Hepatocyte (in vitro differentiated cells): ENCODE data around the gene EBF4. TPM values are rescaled to one million over a fixed set of nuclear protein-coding genes. Genes with fewer than 3 reads are reported as not detected.

ENCODE experiments used
- DNase-seq: peaks from one replicate; pipeline ENCODE4 v3.0.0-alpha.2; 2016; ENCODE audit warnings: low spot score
- H2AFZ ChIP-seq: fragments of 200-600 bp; sonication (generic); 2 replicates; pipeline ENCODE4 v1.6.0; 2016; ENCODE audit warnings: antibody characterized with exemption, mild to moderate bottlenecking
- H3K27ac ChIP-seq: fragments of 200-600 bp; sonication (generic); 2 replicates; pipeline ENCODE4 v1.5.1; 2016; ENCODE audit warnings: mild to moderate bottlenecking
- H3K27me3 ChIP-seq: fragments of 200-600 bp; sonication (generic); 2 replicates; pipeline ENCODE4 v1.6.1; 2016
- H3K36me3 ChIP-seq: fragments of 200-600 bp; sonication (generic); replicated peaks from 2 replicates; pipeline ENCODE4 v1.5.1; 2016; ENCODE audit warnings: low read depth; ENCODE audit not compliant: insufficient read depth
- H3K4me1 ChIP-seq: fragments of 200-600 bp; sonication (generic); 2 replicates; pipeline ENCODE4 v1.5.1; 2016; ENCODE audit warnings: mild to moderate bottlenecking, moderate library complexity; ENCODE audit not compliant: insufficient read depth
- H3K4me2 ChIP-seq: fragments of 200-600 bp; sonication (generic); 2 replicates; pipeline ENCODE4 v1.6.0; 2016
- H3K4me3 ChIP-seq: fragments of 200-600 bp; sonication (generic); 2 replicates; pipeline ENCODE4 v1.5.1; 2016; ENCODE audit warnings: mild to moderate bottlenecking
- H3K79me2 ChIP-seq: fragments of 200-600 bp; sonication (generic); 2 replicates; pipeline ENCODE4 v1.6.0; 2017; ENCODE audit warnings: mild to moderate bottlenecking
- H3K9me2 ChIP-seq: fragments of 200-600 bp; sonication (generic); replicated peaks from 2 replicates; pipeline ENCODE4 v1.6.0; 2017; ENCODE audit warnings: mild to moderate bottlenecking; ENCODE audit not compliant: insufficient read depth
- H3K9me3 ChIP-seq: fragments of 200-600 bp; sonication (generic); 2 replicates; pipeline ENCODE4 v1.5.1; 2016; ENCODE audit warnings: low read depth, mild to moderate bottlenecking
- H4K20me1 ChIP-seq: fragments of 200-600 bp; sonication (generic); 2 replicates; pipeline ENCODE4 v1.6.0; 2016; ENCODE audit warnings: mild to moderate bottlenecking; ENCODE audit not compliant: insufficient read depth, poor library complexity, severe bottlenecking
- CTCF ChIP-seq: fragments of 200-600 bp; sonication (generic); IDR thresholded peaks from 2 replicates; pipeline ENCODE4 v1.5.1; 2016; ENCODE audit warnings: antibody characterized with exemption, mild to moderate bottlenecking; ENCODE audit not compliant: poor library complexity
- EZH2 ChIP-seq: fragments of 200-600 bp; sonication (generic); IDR thresholded peaks from 2 replicates; pipeline ENCODE4 v1.6.1; 2016; ENCODE audit warnings: antibody characterized with exemption, mild to moderate bottlenecking, borderline replicate concordance
- EZH2phosphoT487 ChIP-seq: fragments of 200-600 bp; sonication (generic); IDR thresholded peaks from one replicate; pipeline ENCODE4 v1.6.1; 2018; ENCODE audit warnings: antibody characterized with exemption, mild to moderate bottlenecking, low read depth, moderate library complexity; ENCODE audit not compliant: unreplicated experiment, severe bottlenecking
- WGBS: methylation state at CpG from one replicate; pipeline ENCODE4 v1.1.6; 2016; ENCODE audit warnings: low lambda C conversion rate; ENCODE audit errors: missing lambda C conversion rate; 5-methylcytosine and 5-hydroxymethylcytosine counted together
- microRNA counts: library from miRNA; unstranded; fragments of <30 nt; microRNA quantifications from one replicate; lab custom pipeline; 2017
- microRNA-seq: library from miRNA; unstranded; fragments of <30 nt; microRNA quantifications from one replicate; pipeline ENCODE4, GENCODE V29; 2017
- polyA plus RNA-seq: library from polyadenylated mRNA; unstranded; fragments of >200 nt; fragmentation: Nextera tagmentation; extraction: Ambion mirVana; gene quantifications from 2 replicates; pipeline ENCODE4 v1.2.1, GENCODE V29; 2016
- small RNA-seq: library from RNA; depleted of rRNA; stranded (forward); fragments of <200 nt; gene quantifications from one replicate; pipeline ENCODE3, GENCODE V24; 2014
- total RNA-seq: library from RNA; depleted of rRNA; stranded (reverse); fragments of >200 nt; gene quantifications from 2 replicates; pipeline ENCODE4 v1.2.3, GENCODE V29; 2014

EBF4 gene
- total and polyA plus RNA-seq, 2 experiments from 2014 or later, result 10.7 to 17.9 TPM

GRCh38 chr20:2809690-2810089 is 117.1 kb downstream of the EBF4 start:
- TF ChIP-seq EZH2 (no peak), CTCF (no peak), EZH2phosphoT487 (no peak)
- peaks cover 34% of the 10 kb centered on the region for H3K27me3 ChIP-seq
- H3K36me3 ChIP-seq, result no peaks in the 10 kb centered on the region
- H3K4me2 ChIP-seq, result no peak overlapping the region
- H3K4me3 ChIP-seq, result no peak overlapping the region
- no peak overlapping the region for H2AFZ ChIP-seq
- H3K27ac ChIP-seq, result no peak overlapping the region
- DNase-seq, result no peak
- H3K9me3 ChIP-seq, result no peaks in the 10 kb centered on the region
- WGBS, result 96% methylated on average over 10 of the region's 10 CpGs
- no peaks in the 10 kb centered on the region for H3K4me1 ChIP-seq
- no peaks in the 10 kb centered on the region for H3K79me2 ChIP-seq
- H3K9me2 ChIP-seq, result no peaks in the 10 kb centered on the region
- no peaks in the 10 kb centered on the region for H4K20me1 ChIP-seq

MicroRNA genes within 50 kb of the gene (microRNA counts, 767-probe panel; counts per million panel counts)
- not detected for microRNA hsa-miR-1292 (lab: Ali Mortazavi, UCI)

Small RNA genes lying within 50 kb of the gene (microRNA-seq; reads per million reads assigned to microRNA genes)
- 22.8 reads per million, percentile 40 among the genes with 10 or more reads in this experiment for gene MIR1292

Small RNA genes lying within 50 kb of the gene (small RNA-seq; reads per million reads assigned to genes)
- gene SNORA51 (not detected), gene SNORD110 (not detected), gene SNORD56 (not detected), gene SNORD57 (not detected), gene SNORD86 (not detected)

Other genes with a start within 250 kb of the EBF4 start
- gene SNRPB, start 222.0 kb upstream of the EBF4 start, total RNA-seq, result 187 and 219 TPM in 2 replicates
- 201 and 213 TPM in 2 replicates for gene SNRPB, start 222.0 kb upstream of the EBF4 start, polyA plus RNA-seq
- 7.0 and 7.7 TPM in 2 replicates for gene ZNF343, start 183.9 kb upstream of the EBF4 start, total RNA-seq
- 4.4 and 6.2 TPM in 2 replicates for gene ZNF343, start 183.9 kb upstream of the EBF4 start, polyA plus RNA-seq
- gene TMC2, start 156.2 kb upstream of the EBF4 start, total RNA-seq, result not detected in 2 replicates
- gene TMC2, start 156.2 kb upstream of the EBF4 start, polyA plus RNA-seq, result not detected in 2 replicates
- gene NOP56, start 40.1 kb upstream of the EBF4 start, total RNA-seq, result 102 TPM in 2 replicates
- gene NOP56, start 40.1 kb upstream of the EBF4 start, polyA plus RNA-seq, result 190 and 192 TPM in 2 replicates
- gene IDH3B, start 28.6 kb upstream of the EBF4 start, total RNA-seq, result 91.4 and 93.8 TPM in 2 replicates
- 91.1 and 128 TPM in 2 replicates for gene IDH3B, start 28.6 kb upstream of the EBF4 start, polyA plus RNA-seq
- gene CPXM1, start 107.8 kb downstream of the EBF4 start, total RNA-seq, result 47.9 and 57.8 TPM in 2 replicates
- 66.3 and 82.5 TPM in 2 replicates for gene CPXM1, start 107.8 kb downstream of the EBF4 start, polyA plus RNA-seq
- not detected in 2 replicates for gene C20orf141, start 122.2 kb downstream of the EBF4 start, total RNA-seq
- 0.68 TPM in 1 of 2 replicates, not detected in the other for gene C20orf141, start 122.2 kb downstream of the EBF4 start, polyA plus RNA-seq
- not detected in 2 replicates for gene TMEM239, start 123.6 kb downstream of the EBF4 start, total RNA-seq
- gene TMEM239, start 123.6 kb downstream of the EBF4 start, polyA plus RNA-seq, result not detected in 2 replicates
- 36.8 and 43.0 TPM in 2 replicates for gene PCED1A, start 147.9 kb downstream of the EBF4 start, total RNA-seq
- gene PCED1A, start 147.9 kb downstream of the EBF4 start, polyA plus RNA-seq, result 41.2 and 54.2 TPM in 2 replicates
- gene VPS16, start 148.0 kb downstream of the EBF4 start, total RNA-seq, result 28.5 and 34.6 TPM in 2 replicates
- gene VPS16, start 148.0 kb downstream of the EBF4 start, polyA plus RNA-seq, result 38.1 and 42.9 TPM in 2 replicates
- gene PTPRA, start 180.7 kb downstream of the EBF4 start, total RNA-seq, result 51.8 and 54.7 TPM in 2 replicates
- gene PTPRA, start 180.7 kb downstream of the EBF4 start, polyA plus RNA-seq, result 36.7 and 45.1 TPM in 2 replicates